ENCODE data around the gene RORB.
A peak's percentile ranks its signal among the peaks of the same experiment; 100 is the strongest.

RORB gene

DNA sequence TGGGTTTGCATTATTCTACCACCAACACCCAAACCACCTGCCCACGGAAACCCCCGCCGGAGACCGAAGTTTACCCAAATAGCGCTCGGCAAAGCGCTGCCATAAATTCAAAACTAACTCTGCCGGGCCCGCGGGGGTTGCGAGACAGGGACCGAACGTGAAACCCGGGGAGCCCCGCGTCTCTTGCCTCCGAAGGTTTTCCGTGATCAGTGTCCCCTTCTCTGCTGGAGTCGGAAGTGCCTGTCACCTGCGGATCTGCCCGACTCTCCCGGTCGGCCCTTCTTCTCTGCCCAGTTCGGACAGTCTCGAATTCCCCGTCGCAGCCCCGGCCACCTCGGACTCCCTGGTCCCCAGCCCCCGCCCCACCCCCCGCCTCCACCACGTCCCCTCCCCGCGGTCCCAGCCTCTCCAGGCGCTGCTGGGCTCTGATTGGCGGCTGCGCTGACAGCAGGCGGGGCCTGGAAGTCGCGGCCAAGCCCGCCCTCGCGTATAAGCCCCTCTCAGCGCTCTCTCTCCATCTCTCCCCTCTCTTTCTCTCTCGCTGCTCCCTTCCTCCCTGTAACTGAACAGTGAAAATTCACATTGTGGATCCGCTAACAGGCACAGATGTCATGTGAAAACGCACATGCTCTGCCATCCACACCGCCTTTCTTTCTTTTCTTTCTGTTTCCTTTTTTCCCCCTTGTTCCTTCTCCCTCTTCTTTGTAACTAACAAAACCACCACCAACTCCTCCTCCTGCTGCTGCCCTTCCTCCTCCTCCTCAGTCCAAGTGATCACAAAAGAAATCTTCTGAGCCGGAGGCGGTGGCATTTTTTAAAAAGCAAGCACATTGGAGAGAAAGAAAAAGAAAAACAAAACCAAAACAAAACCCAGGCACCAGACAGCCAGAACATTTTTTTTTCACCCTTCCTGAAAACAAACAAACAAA, at the start of gene RORB:
Gene RORB (plus strand): TSS at position 517 of the 929 bp plus-strand sequence. CDS start 642 bp downstream, outside the sequence.
- DNase-seq (ENCODE audit: low read depth, low spot score) = no peak
- Histone ChIP-seq H3K27ac (no peak within 1 kb of the TSS), H3K9me3 (ENCODE audit: low read depth, low read length) (no peaks in the 10 kb centered on the region), H3K9ac (ENCODE audit: insufficient read length) (no peak within 1 kb of the TSS), H3K36me3 (ENCODE audit: insufficient read depth, low read length) (no peaks in the 10 kb centered on the region), H3K4me3 (peak within 1 kb of the TSS; percentile 77)
- TF ChIP-seq EZH2 (IDR thresholded peaks at IDR 0.05) = no peak
- no peak for TF ChIP-seq POLR2AphosphoS5 (IDR thresholded peaks at IDR 0.05; ENCODE audit: borderline replicate concordance, low read depth, low read length)
- no peak for TF ChIP-seq FOXP2 (optimal IDR thresholded peaks at IDR 0.05; ENCODE audit: control extremely low read depth, extremely low read length, insufficient read depth)

DNA sequence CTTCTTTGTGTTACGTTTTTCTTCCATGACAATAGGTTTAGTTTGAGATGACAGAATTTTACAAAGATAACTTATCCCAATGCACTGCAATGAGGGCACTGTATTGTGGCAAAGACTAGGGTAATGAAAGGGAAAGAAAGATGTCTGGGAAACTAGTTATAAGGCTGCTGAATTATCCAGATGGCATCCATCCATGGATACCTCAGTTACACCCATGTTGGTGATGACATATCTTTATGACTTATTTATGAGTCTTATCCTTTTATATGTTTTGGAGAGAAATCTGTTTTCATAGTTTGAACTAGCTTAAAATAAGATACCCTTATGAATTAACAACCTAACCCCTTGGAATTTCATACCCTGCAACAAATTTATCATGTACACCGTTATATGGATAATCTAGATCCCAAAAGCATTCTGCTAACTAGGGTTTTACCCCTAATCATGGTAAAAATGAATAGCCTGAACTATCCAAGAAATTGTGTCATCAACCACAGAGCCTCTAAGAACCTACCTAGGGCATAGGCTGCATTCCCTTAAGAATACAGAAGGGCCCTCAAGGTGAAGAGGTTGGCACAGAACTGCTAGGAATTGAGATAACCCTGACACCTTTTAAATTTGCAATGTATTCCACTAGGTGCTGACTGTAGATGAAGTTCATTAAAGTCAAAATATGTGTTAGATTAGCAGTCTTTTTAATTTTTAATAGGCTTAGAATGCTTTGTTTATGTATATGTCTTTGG, 49.5 kb upstream of the RORB start:
- Histone ChIP-seq H3K9ac (ENCODE audit: insufficient read length) (no peak overlapping the region), H3K9me3 (ENCODE audit: low read depth, low read length) (no peaks in the 10 kb centered on the region), H3K4me3 (no peak overlapping the region), H3K27ac (no peak overlapping the region), H3K36me3 (ENCODE audit: insufficient read depth, low read length) (no peaks in the 10 kb centered on the region)
- TF ChIP-seq FOXP2 (optimal IDR thresholded peaks at IDR 0.05; ENCODE audit: control extremely low read depth, extremely low read length, insufficient read depth) = no peak
- no peak for TF ChIP-seq POLR2AphosphoS5 (IDR thresholded peaks at IDR 0.05; ENCODE audit: borderline replicate concordance, low read depth, low read length)
- TF ChIP-seq EZH2 (IDR thresholded peaks at IDR 0.05) = no peak
- no peak for DNase-seq (ENCODE audit: low read depth, low spot score)

DNA sequence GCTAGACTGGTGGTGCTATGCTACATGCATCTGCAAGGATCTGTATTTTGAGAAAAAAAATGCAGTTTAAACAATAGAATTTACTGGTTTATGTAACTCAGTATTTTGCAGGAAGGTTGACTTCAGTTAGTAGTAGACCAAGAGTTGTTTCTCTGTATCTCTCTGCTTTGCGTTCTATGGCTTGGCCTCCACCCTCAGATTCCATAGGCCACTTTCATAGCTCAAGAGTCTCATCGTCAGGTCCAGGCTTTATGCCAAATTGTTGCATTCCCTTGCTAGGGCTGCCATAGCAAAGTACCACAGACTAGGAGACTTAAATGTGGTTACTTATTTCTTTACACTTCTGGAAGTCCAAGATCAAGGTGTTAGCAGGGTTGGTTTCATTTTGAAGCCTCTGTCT, 48.1 kb upstream of the RORB start:
- H3K4me3 ChIP-seq = no peak overlapping the region
- no peaks in the 10 kb centered on the region for H3K9me3 ChIP-seq (ENCODE audit: low read depth, low read length)
- no peak overlapping the region for H3K9ac ChIP-seq (ENCODE audit: insufficient read length)
- no peaks in the 10 kb centered on the region for H3K36me3 ChIP-seq (ENCODE audit: insufficient read depth, low read length)
- no peak for TF ChIP-seq FOXP2 (optimal IDR thresholded peaks at IDR 0.05; ENCODE audit: control extremely low read depth, extremely low read length, insufficient read depth)
- no peak overlapping the region for H3K27ac ChIP-seq
- DNase-seq (ENCODE audit: low read depth, low spot score) = no peak

DNA sequence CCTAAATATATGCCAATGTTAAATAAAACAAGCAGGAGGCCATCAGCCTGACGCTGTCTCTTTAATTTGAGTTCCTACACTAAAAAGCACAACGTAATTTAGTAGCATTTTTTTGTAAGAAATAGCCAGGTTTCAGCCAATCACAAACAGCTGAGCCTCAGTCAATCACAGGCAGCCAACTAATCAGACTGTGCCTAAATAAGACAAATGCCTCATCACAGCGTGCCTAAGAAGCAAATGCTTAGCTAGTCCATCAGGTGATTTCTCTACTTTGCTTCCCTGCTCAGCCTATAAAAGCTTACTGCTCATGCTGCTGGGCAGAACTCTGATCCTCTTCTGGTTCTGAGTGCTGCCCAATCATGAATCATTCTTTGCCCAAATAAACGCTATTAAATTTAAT, 38.3 kb upstream of the RORB start:
- no peak overlapping the region for H3K4me3 ChIP-seq
- H3K36me3 ChIP-seq (ENCODE audit: insufficient read depth, low read length) = no peaks in the 10 kb centered on the region
- no peak for TF ChIP-seq FOXP2 (optimal IDR thresholded peaks at IDR 0.05; ENCODE audit: control extremely low read depth, extremely low read length, insufficient read depth)
- TF ChIP-seq POLR2AphosphoS5 (IDR thresholded peaks at IDR 0.05; ENCODE audit: borderline replicate concordance, low read depth, low read length) = no peak
- TF ChIP-seq EZH2 (IDR thresholded peaks at IDR 0.05) = no peak
- no peak overlapping the region for H3K9ac ChIP-seq (ENCODE audit: insufficient read length)
- no peaks in the 10 kb centered on the region for H3K9me3 ChIP-seq (ENCODE audit: low read depth, low read length)
- H3K27ac ChIP-seq = no peak overlapping the region
- DNase-seq (ENCODE audit: low read depth, low spot score) = no peak

DNA sequence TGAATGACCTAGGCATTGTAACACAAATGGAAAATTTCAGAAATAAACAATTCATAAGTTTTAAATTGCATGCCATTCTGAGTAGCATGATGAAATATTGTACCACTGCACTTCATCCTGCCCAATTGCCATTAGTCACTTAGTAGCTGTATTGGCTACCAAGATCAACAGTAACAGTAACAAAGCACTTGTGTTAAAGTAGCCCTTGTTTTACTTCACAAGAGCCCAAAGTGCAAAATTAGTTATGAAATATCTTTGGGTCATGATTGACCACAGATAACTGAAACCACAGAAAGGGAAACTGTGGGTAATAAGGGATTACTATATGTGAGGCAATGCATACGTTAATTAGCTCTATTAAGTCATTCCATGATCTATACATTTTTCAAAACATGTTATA, 33.3 kb upstream of the RORB start:
- no peak overlapping the region for H3K4me3 ChIP-seq
- no peak for DNase-seq (ENCODE audit: low read depth, low spot score)
- TF ChIP-seq EZH2 (IDR thresholded peaks at IDR 0.05) (no peak), FOXP2 (optimal IDR thresholded peaks at IDR 0.05; ENCODE audit: control extremely low read depth, extremely low read length, insufficient read depth) (no peak), POLR2AphosphoS5 (IDR thresholded peaks at IDR 0.05; ENCODE audit: borderline replicate concordance, low read depth, low read length) (no peak)
- no peaks in the 10 kb centered on the region for H3K9me3 ChIP-seq (ENCODE audit: low read depth, low read length)
- H3K9ac ChIP-seq (ENCODE audit: insufficient read length) = no peak overlapping the region
- H3K36me3 ChIP-seq (ENCODE audit: insufficient read depth, low read length) = no peaks in the 10 kb centered on the region
- H3K27ac ChIP-seq = no peak overlapping the region

DNA sequence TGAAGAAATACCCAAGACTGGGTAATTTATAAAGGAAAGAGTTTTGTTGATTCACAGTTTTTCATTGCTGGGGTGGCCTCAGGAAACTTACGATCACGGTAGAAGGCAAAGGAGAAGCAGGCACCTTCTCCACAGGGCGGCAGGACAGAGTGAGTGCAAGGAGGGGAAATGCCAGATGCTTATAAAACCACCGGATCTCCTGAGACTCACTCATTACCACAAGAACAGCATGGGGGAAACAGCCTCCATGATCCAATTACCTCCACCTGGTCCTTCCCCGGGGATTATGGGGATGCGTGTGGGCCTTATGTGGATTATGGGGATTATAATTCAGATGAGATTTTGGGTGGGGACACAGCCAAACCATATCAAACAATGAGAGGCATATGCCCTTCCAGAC, 18.5 kb upstream of the RORB start:
- Histone ChIP-seq H3K9me3 (ENCODE audit: low read depth, low read length) (no peaks in the 10 kb centered on the region), H3K36me3 (ENCODE audit: insufficient read depth, low read length) (no peaks in the 10 kb centered on the region), H3K4me3 (no peak overlapping the region), H3K9ac (ENCODE audit: insufficient read length) (no peak overlapping the region), H3K27ac (no peak overlapping the region)
- TF ChIP-seq POLR2AphosphoS5 (IDR thresholded peaks at IDR 0.05; ENCODE audit: borderline replicate concordance, low read depth, low read length) = no peak
- no peak for TF ChIP-seq FOXP2 (optimal IDR thresholded peaks at IDR 0.05; ENCODE audit: control extremely low read depth, extremely low read length, insufficient read depth)
- no peak for TF ChIP-seq EZH2 (IDR thresholded peaks at IDR 0.05)
- DNase-seq (ENCODE audit: low read depth, low spot score) = no peak

DNA sequence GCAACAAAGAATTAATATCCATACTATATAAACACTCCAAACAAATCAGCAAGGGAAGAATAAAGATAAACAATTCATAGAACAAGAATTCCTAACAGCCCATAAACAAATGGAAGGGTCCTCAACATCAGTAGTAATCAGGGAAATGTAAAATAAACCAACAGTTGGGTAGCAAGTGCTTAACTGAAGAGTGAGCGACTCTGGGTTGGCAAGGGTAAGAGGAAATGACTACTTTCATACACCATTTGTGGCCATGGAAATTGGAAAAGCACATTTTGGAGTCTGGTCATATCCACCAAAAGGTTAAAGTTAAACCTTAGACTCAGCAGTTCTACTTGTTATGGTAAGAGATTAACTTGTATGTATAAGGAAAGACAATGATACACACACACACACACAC, 17.4 kb upstream of the RORB start:
- Histone ChIP-seq H3K4me3 (no peak overlapping the region), H3K36me3 (ENCODE audit: insufficient read depth, low read length) (no peaks in the 10 kb centered on the region), H3K9me3 (ENCODE audit: low read depth, low read length) (no peaks in the 10 kb centered on the region), H3K9ac (ENCODE audit: insufficient read length) (no peak overlapping the region), H3K27ac (no peak overlapping the region)
- DNase-seq (ENCODE audit: low read depth, low spot score) = no peak
- TF ChIP-seq POLR2AphosphoS5 (IDR thresholded peaks at IDR 0.05; ENCODE audit: borderline replicate concordance, low read depth, low read length) = no peak
- TF ChIP-seq FOXP2 (optimal IDR thresholded peaks at IDR 0.05; ENCODE audit: control extremely low read depth, extremely low read length, insufficient read depth) = no peak
- TF ChIP-seq EZH2 (IDR thresholded peaks at IDR 0.05) = no peak

DNA sequence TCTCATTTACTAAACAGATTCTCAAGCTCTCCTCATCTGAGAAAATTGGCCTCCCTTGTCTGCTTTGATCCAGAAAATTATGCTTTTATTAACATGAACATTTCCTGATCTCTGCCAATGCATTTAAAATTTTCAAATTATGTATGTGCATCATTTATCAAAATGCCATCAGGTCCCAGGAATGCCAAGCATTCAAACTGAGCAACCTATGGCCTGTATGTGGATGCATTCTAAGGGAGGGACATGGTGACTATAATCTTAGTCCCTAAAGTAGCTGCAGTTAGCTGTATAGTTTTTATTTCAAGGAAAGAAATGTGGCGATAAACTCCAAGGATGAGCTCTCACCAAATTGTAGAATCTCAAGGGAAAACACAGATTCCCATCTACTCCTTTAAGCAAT, 9.7 kb upstream of the RORB start:
- no peak overlapping the region for H3K9ac ChIP-seq (ENCODE audit: insufficient read length)
- H3K4me3 ChIP-seq = no peak overlapping the region
- no peak overlapping the region for H3K27ac ChIP-seq
- H3K36me3 ChIP-seq (ENCODE audit: insufficient read depth, low read length) = no peaks in the 10 kb centered on the region
- no peak for DNase-seq (ENCODE audit: low read depth, low spot score)
- H3K9me3 ChIP-seq (ENCODE audit: low read depth, low read length) = no peaks in the 10 kb centered on the region
- no peak for TF ChIP-seq EZH2 (IDR thresholded peaks at IDR 0.05)
- no peak for TF ChIP-seq POLR2AphosphoS5 (IDR thresholded peaks at IDR 0.05; ENCODE audit: borderline replicate concordance, low read depth, low read length)
- TF ChIP-seq FOXP2 (optimal IDR thresholded peaks at IDR 0.05; ENCODE audit: control extremely low read depth, extremely low read length, insufficient read depth) = no peak

Measured in SK-N-MC (cell line).